ENCODE data around the gene SUPT20HL1.
A peak's percentile ranks its signal among the peaks of the same experiment; 100 is the strongest.
"Not testable (repeated sequence)": the region's sequence is repeated elsewhere in the genome, so short reads cannot be mapped to it uniquely, and the experiment has no call there.

SUPT20HL1 gene

DNA sequence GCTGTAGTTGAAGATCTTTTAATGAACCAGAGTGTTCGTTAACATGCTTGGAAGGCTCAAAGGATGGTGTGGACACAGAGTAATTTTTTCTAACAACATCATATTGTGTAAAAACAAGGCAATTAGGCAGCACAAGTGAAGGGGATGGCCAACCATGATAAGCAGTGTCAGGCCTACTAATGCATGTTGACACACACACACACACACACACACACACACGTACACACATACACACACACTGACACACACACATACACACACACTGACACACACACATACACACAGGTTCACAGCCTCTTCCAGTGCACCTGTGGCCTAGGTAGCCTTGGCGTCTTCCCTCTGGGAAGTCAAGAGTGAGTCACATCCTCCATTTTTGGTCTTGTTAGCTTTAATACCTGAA, at the start of gene SUPT20HL1:
Gene SUPT20HL1, plus strand, starts transcription at position 368 of the 400 bp plus-strand sequence. CDS start 2,122 bp downstream, outside the sequence.
- no peaks in the 10 kb centered on the region for H3K4me1 Mint-ChIP-seq
- no peak within 1 kb of the TSS for H3K27ac Mint-ChIP-seq
- DNase-seq (ENCODE audit: low spot score in 2 of 2) (no peak), ATAC-seq (no peak)
- H3K4me3 Mint-ChIP-seq: no peak within 1 kb of the TSS
- no peaks in the 10 kb centered on the region for H3K9me3 Mint-ChIP-seq
- no peaks in the 10 kb centered on the region for H3K36me3 Mint-ChIP-seq

GRCh38 chrX:24310916-24311315, 49.5 kb upstream of the SUPT20HL1 start:
- not testable (repeated sequence) for H3K9me3 Mint-ChIP-seq; H3K36me3 Mint-ChIP-seq; H3K4me1 Mint-ChIP-seq; DNase-seq (ENCODE audit: low spot score in 2 of 2); ATAC-seq; H3K27ac Mint-ChIP-seq; H3K4me3 Mint-ChIP-seq

- not testable (repeated sequence) for H3K4me3 Mint-ChIP-seq; H3K9me3 Mint-ChIP-seq; H3K27ac Mint-ChIP-seq; H3K36me3 Mint-ChIP-seq; DNase-seq (ENCODE audit: low spot score in 2 of 2); H3K4me1 Mint-ChIP-seq; ATAC-seq
Measured at GRCh38 chrX:24311507-24312248, 48.8 kb upstream of the SUPT20HL1 start.

DNA sequence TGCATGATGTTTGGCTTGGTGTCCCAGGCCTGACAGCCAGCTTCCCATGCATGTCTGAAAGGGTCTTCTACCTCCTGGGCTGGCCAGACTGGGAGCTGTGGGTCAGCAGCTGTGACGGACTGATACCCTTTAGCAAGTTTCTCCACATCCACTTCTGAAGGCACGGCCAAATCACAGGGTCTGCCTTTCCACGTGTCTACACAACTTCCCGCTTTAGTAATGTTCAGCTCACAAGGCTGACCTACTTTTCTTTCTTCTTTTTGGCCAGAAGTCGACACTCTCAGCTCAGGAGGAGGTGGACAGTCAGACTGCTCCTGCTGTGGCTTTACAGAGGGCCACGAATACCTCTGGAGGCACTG, 48.2 kb upstream of the SUPT20HL1 start:
- DNase-seq (ENCODE audit: low spot score in 2 of 2); ATAC-seq: not testable (repeated sequence)

DNA sequence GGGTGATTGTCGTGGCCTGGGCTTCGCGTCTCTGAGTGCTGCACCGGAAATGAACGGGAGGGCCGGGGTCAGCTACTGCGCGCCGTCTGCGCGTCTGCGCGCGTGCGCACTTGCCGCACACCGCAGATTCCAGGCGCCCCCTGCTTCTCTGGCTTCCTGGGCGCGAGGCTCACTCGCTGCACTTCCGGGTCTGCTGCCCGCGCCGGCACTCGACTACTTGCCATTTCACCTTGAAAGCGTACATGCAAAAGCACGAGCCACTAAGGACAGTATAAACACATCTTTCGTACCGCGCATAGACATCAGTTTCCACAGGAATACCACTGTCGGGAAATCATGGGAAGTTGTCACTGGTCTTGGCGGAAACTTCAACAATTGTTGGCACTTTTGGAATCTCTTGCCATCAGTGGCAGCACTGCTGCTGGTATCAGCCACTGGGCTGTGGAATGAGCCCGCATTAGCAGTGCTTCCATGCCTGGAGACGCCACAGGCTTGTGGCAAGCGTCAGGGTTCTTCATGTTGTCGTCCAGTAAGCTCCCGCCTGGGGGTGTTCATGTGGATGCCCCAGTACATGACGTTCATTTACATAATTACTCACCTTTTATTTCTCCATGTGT, 46.3 kb upstream of the SUPT20HL1 start, which contains the start of gene SUPT20HL2:
Gene SUPT20HL2, minus strand, starts transcription at position 51 of the 617 bp plus-strand sequence. CDS start 754 bp downstream, outside the sequence.
- no peaks in the 10 kb centered on the region for H3K4me1 Mint-ChIP-seq
- H3K4me3 Mint-ChIP-seq: no peak within 1 kb of the TSS
- no peak within 1 kb of the TSS for H3K27ac Mint-ChIP-seq
- no peaks in the 10 kb centered on the region for H3K9me3 Mint-ChIP-seq
- ATAC-seq (no peak), DNase-seq (ENCODE audit: low spot score in 2 of 2) (no peak)
- no peaks in the 10 kb centered on the region for H3K36me3 Mint-ChIP-seq

More for the DNA sequence above, 48.2 kb upstream of the SUPT20HL1 start:
- not testable (repeated sequence) for H3K4me3 Mint-ChIP-seq, H3K9me3 Mint-ChIP-seq, H3K27ac Mint-ChIP-seq, H3K36me3 Mint-ChIP-seq, H3K4me1 Mint-ChIP-seq

DNA sequence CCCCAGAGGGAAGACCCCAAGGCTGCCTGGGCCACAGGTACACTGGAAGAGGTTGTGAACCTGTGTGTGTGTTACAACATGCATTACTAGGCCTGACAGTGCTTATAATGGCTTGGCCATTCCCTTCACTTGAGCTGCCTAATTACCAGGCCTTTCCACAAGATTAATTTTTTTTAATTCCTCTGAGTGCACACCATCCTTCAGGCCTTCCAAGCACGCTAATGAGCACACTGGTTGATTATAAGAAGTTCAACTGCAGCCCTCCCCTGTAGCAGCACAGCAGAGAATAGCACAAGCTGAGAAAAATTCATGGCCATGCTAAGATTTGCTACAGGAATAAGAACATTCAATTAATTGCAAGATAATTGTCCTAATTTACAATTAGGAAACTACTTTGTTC, 44.3 kb upstream of the SUPT20HL1 start:
- Mint-ChIP-seq H3K4me3 (no peak overlapping the region), H3K36me3 (no peaks in the 10 kb centered on the region), H3K9me3 (no peaks in the 10 kb centered on the region), H3K4me1 (no peaks in the 10 kb centered on the region), H3K27ac (no peak overlapping the region)
- DNase-seq (ENCODE audit: low spot score in 2 of 2) (no peak), ATAC-seq (no peak)

DNA sequence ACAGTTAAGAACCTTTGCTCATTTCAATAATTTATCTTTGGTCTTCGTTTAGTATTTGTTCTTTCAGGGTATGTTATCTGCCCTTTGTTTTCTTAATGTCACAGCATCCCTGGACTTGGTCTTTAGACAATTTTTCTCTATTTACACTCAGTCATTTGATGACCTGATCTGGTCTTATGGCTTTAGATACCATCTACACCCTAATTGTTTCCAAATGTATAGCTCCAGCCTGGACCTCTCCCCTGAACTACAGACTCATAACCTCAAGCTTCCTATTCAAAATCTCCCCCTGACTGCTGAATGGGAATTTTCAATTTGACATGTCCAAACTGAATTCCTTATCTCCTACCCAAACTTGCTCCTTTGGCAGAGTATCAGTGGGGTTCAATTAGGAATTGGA, 42.9 kb upstream of the SUPT20HL1 start:
- DNase-seq (ENCODE audit: low spot score in 2 of 2) (no peak), ATAC-seq (no peak)
- Mint-ChIP-seq H3K4me1 (no peaks in the 10 kb centered on the region), H3K4me3 (no peak overlapping the region), H3K27ac (no peak overlapping the region), H3K36me3 (no peaks in the 10 kb centered on the region), H3K9me3 (no peaks in the 10 kb centered on the region)

GRCh38 chrX:24321741-24322395, 38.6 kb upstream of the SUPT20HL1 start:
- no peak for ATAC-seq
- Mint-ChIP-seq H3K4me1 (no peaks in the 10 kb centered on the region), H3K36me3 (no peaks in the 10 kb centered on the region), H3K9me3 (no peaks in the 10 kb centered on the region), H3K4me3 (no peak overlapping the region), H3K27ac (no peak overlapping the region)
- DNase-seq (ENCODE audit: low spot score in 2 of 2): no peak

GRCh38 chrX:24325231-24325630, 35.2 kb upstream of the SUPT20HL1 start:
- no peak overlapping the region for H3K4me3 Mint-ChIP-seq

DNA sequence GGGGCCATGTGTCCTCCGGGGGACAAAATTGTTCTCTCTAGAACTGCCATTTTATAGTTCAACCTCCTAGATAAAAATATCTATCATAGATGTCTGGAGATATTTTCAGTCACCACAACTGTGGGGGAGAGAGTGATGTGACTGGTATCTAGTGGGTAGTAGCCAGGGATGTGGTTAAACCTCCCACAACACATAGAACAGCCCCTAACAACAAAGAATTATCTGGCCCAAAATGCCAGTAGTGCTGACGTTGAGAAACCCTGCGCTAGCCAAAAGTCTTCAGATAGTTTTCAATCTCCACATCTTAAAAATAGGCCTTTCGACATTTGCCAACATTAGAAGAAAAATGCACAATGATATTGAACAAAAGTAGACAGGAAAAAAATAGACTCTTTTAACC, 27.6 kb upstream of the SUPT20HL1 start:
- Mint-ChIP-seq H3K4me1 (no peaks in the 10 kb centered on the region), H3K9me3 (no peaks in the 10 kb centered on the region), H3K4me3 (no peak overlapping the region), H3K27ac (no peak overlapping the region), H3K36me3 (no peaks in the 10 kb centered on the region)
- peak; percentile 43 for ATAC-seq
- DNase-seq (ENCODE audit: low spot score in 2 of 2): no peak

More at GRCh38 chrX:24325231-24325630, 35.2 kb upstream of the SUPT20HL1 start:
- no peaks in the 10 kb centered on the region for H3K4me1 Mint-ChIP-seq
- ATAC-seq (no peak), DNase-seq (ENCODE audit: low spot score in 2 of 2) (no peak)
- H3K36me3 Mint-ChIP-seq: no peaks in the 10 kb centered on the region
- H3K9me3 Mint-ChIP-seq: no peaks in the 10 kb centered on the region
- H3K27ac Mint-ChIP-seq: no peak overlapping the region

- DNase-seq (ENCODE audit: low spot score in 2 of 2): no peak
- no peaks in the 10 kb centered on the region for H3K36me3 Mint-ChIP-seq
- no peak overlapping the region for H3K27ac Mint-ChIP-seq
- ATAC-seq: no peak
- H3K9me3 Mint-ChIP-seq: no peaks in the 10 kb centered on the region
- H3K4me1 Mint-ChIP-seq: no peaks in the 10 kb centered on the region
- no peak overlapping the region for H3K4me3 Mint-ChIP-seq
Measured at GRCh38 chrX:24333371-24333770, 27.1 kb upstream of the SUPT20HL1 start.

- no peak for DNase-seq (ENCODE audit: low spot score in 2 of 2)
- Mint-ChIP-seq H3K4me3 (no peak overlapping the region), H3K27ac (no peak overlapping the region), H3K4me1 (no peaks in the 10 kb centered on the region), H3K36me3 (no peaks in the 10 kb centered on the region), H3K9me3 (no peaks in the 10 kb centered on the region)
- ATAC-seq: no peak
Measured at GRCh38 chrX:24334461-24334860, 26.0 kb upstream of the SUPT20HL1 start.

GRCh38 chrX:24335871-24336270, 24.6 kb upstream of the SUPT20HL1 start:
- Mint-ChIP-seq H3K4me1 (peaks cover 10% of the 10 kb centered on the region), H3K9me3 (no peaks in the 10 kb centered on the region), H3K36me3 (no peaks in the 10 kb centered on the region), H3K4me3 (no peak overlapping the region), H3K27ac (no peak overlapping the region)
- ATAC-seq (no peak), DNase-seq (ENCODE audit: low spot score in 2 of 2) (no peak)

- DNase-seq (ENCODE audit: low spot score in 2 of 2): no peak
- Mint-ChIP-seq H3K9me3 (no peaks in the 10 kb centered on the region), H3K27ac (no peak overlapping the region), H3K36me3 (no peaks in the 10 kb centered on the region), H3K4me1 (peaks cover 10% of the 10 kb centered on the region), H3K4me3 (no peak overlapping the region)
- ATAC-seq: peak; percentile 36
Measured at GRCh38 chrX:24339911-24340310, 20.5 kb upstream of the SUPT20HL1 start.

DNA sequence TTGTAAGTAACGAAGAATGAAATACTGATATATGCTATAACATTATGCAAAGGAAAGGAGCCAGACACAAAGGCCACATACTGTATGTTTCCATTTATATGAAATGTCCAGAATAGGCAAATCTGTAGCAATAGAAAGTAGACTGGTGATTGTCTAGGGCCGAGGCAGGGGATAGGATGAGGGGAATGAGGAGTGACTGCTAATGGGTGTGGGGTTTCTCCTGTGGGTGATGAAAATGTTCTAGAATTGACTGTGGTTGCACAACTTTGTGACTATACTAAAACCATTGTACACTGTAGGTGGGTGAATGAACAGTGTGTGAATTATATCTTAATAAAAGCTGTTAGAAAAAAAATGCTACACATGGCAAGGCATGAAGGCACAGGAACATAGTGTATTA, 19.9 kb upstream of the SUPT20HL1 start:
- Mint-ChIP-seq H3K4me1 (peaks cover 10% of the 10 kb centered on the region), H3K9me3 (no peaks in the 10 kb centered on the region), H3K27ac (no peak overlapping the region), H3K4me3 (no peak overlapping the region), H3K36me3 (no peaks in the 10 kb centered on the region)
- DNase-seq (ENCODE audit: low spot score in 2 of 2) (no peak), ATAC-seq (no peak)

- Mint-ChIP-seq H3K9me3 (no peaks in the 10 kb centered on the region), H3K27ac (no peak overlapping the region), H3K4me1 (peaks cover 10% of the 10 kb centered on the region), H3K36me3 (no peaks in the 10 kb centered on the region), H3K4me3 (no peak overlapping the region)
- DNase-seq (ENCODE audit: low spot score in 2 of 2) (no peak), ATAC-seq (no peak)
Measured at GRCh38 chrX:24341795-24342194, 18.6 kb upstream of the SUPT20HL1 start.

Measured in stimulated activated effector memory CD8-positive, alpha-beta T cell treated with anti-CD3 and anti-CD28 coated beads, Interleukin-12 subunit alpha, Interleukin-12 subunit beta, amount 100 ng/mL, for 72 hours (primary cell).